Measurements from ENCODE around the gene ZC2HC1C.

ZC2HC1C gene

DNA sequence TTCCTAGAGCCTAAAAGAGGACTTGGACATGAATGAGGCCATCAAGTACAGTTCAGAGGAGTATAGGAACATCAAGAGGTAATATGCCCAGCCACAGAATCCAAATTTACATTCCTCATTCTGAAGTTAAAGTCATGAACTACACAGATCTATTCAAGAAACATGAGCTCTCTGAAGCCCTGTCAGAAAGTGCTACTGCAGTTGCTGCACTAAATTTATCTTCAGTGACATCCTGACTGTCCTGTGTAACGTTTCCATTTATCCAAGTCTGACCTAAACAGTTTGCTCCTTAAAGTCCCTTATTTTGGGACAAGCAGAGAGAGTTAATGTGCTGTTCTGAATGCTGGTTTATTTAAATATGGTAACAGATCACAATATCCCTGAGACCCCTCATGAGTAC lies 29.2 kb downstream of the ZC2HC1C start:
- TF ChIP-seq, protein P1, sequence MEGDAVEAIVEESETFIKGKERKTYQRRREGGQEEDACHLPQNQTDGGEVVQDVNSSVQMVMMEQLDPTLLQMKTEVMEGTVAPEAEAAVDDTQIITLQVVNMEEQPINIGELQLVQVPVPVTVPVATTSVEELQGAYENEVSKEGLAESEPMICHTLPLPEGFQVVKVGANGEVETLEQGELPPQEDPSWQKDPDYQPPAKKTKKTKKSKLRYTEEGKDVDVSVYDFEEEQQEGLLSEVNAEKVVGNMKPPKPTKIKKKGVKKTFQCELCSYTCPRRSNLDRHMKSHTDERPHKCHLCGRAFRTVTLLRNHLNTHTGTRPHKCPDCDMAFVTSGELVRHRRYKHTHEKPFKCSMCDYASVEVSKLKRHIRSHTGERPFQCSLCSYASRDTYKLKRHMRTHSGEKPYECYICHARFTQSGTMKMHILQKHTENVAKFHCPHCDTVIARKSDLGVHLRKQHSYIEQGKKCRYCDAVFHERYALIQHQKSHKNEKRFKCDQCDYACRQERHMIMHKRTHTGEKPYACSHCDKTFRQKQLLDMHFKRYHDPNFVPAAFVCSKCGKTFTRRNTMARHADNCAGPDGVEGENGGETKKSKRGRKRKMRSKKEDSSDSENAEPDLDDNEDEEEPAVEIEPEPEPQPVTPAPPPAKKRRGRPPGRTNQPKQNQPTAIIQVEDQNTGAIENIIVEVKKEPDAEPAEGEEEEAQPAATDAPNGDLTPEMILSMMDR (IDR thresholded peaks at IDR 0.05; ENCODE audit: borderline replicate concordance, insufficient read depth, low read depth, low read length) = no peak
- H3K4me3 ChIP-seq (ENCODE audit: low read depth, low read length) = no peak overlapping the region

DNA sequence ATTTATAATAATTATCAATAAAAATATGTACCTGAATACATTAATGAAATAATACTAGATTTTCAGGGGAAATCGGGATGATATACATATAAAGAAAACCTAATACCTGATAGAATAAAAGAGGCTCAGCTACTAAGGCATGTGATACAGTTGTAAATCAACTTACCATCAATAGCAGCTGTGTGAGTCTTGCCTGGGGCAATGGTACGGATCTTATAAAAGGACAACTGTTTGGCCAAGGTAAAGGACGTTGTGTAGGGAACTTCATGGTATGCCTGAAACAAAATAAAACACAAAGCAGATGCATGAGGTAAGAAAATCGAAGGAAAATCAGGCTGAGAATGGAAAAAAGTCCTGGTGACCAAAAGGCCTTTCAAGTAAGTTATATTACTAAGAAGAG lies 32.0 kb downstream of the ZC2HC1C start:
- TF ChIP-seq, protein P1 (IDR thresholded peaks at IDR 0.05; ENCODE audit: borderline replicate concordance, insufficient read depth, low read depth, low read length) = no peak
- H3K4me3 ChIP-seq (ENCODE audit: low read depth, low read length) = no peak overlapping the region

DNA sequence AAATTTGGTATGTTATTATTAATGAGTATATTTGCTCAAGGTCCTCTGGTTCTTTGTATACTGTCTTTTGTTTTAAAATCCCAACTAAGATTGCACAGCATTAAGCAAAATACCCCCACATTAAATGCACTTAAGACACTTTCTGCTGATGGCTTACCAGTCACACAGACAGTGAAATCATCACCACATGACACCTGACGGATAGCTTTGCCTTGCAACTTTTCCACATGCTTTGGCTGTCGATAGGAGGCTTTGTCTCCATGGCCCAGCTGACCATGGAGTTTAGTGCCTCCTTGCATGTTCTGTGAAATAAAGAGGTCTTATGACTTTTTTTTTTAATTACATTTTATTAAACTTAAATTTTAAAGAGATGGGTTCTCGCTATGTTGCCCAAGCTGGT lies 37.7 kb downstream of the ZC2HC1C start:
- TF ChIP-seq, protein P1 (IDR thresholded peaks at IDR 0.05; ENCODE audit: borderline replicate concordance, insufficient read depth, low read depth, low read length) = no peak
- no peak overlapping the region for H3K4me3 ChIP-seq (ENCODE audit: low read depth, low read length)

DNA sequence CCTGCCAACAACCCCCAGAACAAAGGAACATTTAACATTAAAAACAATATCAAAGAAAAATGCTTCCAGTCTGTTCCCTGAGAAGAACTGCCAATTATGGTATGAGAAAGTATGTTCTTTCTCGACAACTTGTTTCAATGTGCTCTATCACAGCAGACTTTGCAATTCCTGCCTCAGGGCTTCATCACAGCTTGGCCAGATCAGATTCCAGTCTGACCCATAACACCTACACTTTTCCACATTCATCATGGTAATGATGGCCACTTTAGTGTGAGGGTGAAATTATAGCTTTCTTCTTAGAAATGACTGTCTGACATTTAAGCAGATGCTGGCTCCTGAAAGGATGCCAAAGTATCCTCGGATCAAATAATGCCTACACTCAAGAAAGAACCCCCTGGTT lies 40.4 kb downstream of the ZC2HC1C start:
- TF ChIP-seq, protein P1 (IDR thresholded peaks at IDR 0.05; ENCODE audit: borderline replicate concordance, insufficient read depth, low read depth, low read length) = no peak
- no peak overlapping the region for H3K4me3 ChIP-seq (ENCODE audit: low read depth, low read length)

DNA sequence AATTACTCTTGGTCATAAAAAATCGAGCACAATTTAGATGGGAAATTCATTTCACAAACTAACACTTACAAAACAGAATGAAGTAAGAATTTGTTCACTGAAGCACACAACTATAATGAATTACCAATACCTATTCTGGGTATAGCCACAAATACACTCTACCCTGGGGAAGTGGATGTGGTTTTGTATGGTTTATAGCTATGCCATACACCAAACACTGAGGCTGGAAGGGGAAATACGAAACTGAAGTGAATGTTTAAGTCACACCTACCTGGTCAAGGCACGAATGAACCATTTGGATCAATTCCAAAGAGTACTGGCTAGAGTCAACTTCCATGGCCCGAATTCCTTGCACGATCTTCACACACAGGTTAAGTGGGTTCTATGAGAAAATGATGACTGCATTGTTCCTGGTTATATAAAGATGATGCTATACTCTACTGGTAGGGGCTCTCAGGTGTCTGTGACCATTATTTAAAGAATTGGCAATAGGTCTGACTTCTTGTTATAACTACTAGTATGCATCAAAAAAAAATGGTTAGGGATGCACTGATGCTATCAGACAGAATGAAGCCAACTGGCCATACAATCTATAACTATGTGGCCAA lies 44.6 kb downstream of the ZC2HC1C start:
- TF ChIP-seq, protein P1 (IDR thresholded peaks at IDR 0.05; ENCODE audit: borderline replicate concordance, insufficient read depth, low read depth, low read length) = no peak
- H3K4me3 ChIP-seq (ENCODE audit: low read depth, low read length) = no peak overlapping the region

DNA sequence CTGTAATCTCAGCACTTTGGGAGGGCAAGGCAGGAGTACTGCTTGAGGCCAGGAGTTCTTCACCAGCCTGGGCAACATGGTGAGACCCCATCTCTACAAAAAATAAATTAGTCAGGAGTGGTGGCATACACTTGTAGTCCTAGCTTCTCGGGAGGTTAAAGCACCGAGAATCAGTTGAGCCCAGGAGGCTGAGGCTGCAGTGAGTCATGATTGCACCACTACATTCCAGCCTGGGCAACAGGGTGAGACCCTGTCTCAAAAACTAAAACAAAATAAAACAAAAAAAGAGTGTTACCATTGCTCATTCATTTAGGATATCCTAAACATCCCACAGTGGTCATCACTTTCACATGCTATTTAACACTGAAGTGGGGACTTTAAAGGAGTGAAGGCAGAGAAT lies 49.6 kb downstream of the ZC2HC1C start:
- TF ChIP-seq, protein P1 (IDR thresholded peaks at IDR 0.05; ENCODE audit: borderline replicate concordance, insufficient read depth, low read depth, low read length) = no peak

DNA sequence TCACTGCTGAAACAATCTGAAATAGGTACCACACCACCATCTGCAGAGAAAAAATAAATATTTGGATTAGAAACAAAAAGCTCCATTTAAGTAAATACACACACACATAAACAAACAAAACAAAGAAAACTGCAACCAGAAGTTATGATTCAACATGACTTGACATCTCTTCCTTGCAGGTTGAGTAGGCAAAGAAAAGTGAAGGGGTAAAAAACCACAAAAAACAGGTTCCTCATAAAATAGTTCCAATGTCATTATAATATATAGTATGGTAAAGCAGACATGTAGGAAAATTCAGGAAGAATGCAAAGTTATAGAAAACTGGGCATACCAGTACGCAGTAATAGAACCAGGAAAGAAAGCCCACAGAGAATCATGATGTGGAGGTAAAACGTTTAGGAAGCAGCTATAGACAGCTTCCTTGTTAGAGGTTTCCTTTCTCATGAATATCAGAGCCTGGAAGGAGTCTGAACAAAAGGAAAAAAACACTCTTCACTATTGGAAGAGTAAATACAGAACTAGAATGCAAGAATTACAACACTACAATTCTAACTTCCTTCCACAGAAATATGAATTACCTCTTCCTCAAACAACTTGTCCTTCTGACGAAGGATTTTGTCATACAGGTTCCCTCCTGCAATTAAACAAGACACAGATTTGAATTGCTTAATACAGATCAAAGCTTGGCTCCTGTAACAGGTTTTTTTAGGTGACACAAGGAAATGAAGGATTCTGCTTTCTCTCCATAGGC lies 51.3 kb downstream of the ZC2HC1C start:
- TF ChIP-seq, protein P1 (IDR thresholded peaks at IDR 0.05; ENCODE audit: borderline replicate concordance, insufficient read depth, low read depth, low read length) = no peak
- H3K4me3 ChIP-seq (ENCODE audit: low read depth, low read length) = no peak overlapping the region

More for the DNA sequence above, 49.6 kb downstream of the ZC2HC1C start:
- H3K4me3 ChIP-seq (ENCODE audit: low read depth, low read length) = no peak overlapping the region
